ENCODE results near the gene RAMP2. TPM values are rescaled to one million over a fixed set of nuclear protein-coding genes. Genes with fewer than 3 reads are reported as not detected.

The RAMP2 gene
- total and polyA plus RNA-seq, 2 of the 13 experiments (the other 11 are each of a cell fraction or from before 2014, with no cell fraction given): 1.4 to 5.2 TPM

GRCh38 chr17:42803074-42803883 is 42.3 kb downstream of the RAMP2 start (continued):
- TF ChIP-seq MAZ (IDR thresholded peaks at IDR 0.05; ENCODE audit: borderline replicate concordance, low read depth, low read length) (0 out of 2 replicates have a peak, but pooled peaks have one; percentile 6), MAZ (CRISPR knock-in tag; IDR thresholded peaks at IDR 0.05; ENCODE audit: low read depth) (0 out of 2 replicates have a peak, but pooled peaks have one; percentile 40), PITX1 (CRISPR knock-in tag; IDR thresholded peaks at IDR 0.05) (peak; percentile 76), MIXL1 (CRISPR knock-in tag; IDR thresholded peaks at IDR 0.05) (peak; percentile 31; the same call in 1 of the 2 replicates), SOX13 (IDR thresholded peaks at IDR 0.05) (no peak), SOX13 (CRISPR knock-in tag; conservative IDR thresholded peaks at IDR 0.05 in 1 of 2, IDR thresholded peaks at IDR 0.05 in 1 of 2) (peak in 1 of 2 experiments; percentile 67; a peak in 1 of 4 replicates), ZNF709 (CRISPR knock-in tag; IDR thresholded peaks at IDR 0.05) (no peak), ZNF784 (CRISPR knock-in tag; IDR thresholded peaks at IDR 0.05; ENCODE audit: borderline replicate concordance) (0 out of 2 replicates have a peak, but pooled peaks have one; percentile 15), ZFP36L2 (CRISPR knock-in tag; IDR thresholded peaks at IDR 0.05) (no peak), SALL2 (CRISPR knock-in tag; IDR thresholded peaks at IDR 0.05) (no peak), ESRRA (CRISPR knock-in tag; IDR thresholded peaks at IDR 0.05; ENCODE audit: low read depth) (peak; percentile 51; the same call in 1 of the 2 replicates), ZNF281 (CRISPR knock-in tag; IDR thresholded peaks at IDR 0.05; ENCODE audit: borderline replicate concordance) (peak; percentile 62; the same call in 1 of the 2 replicates), POGZ (CRISPR knock-in tag; IDR thresholded peaks at IDR 0.05) (peak; percentile 37; the same call in 1 of the 2 replicates), KDM3A (CRISPR knock-in tag; IDR thresholded peaks at IDR 0.05; ENCODE audit: low read depth) (peak; percentile 8; the same call in 1 of the 2 replicates), EP300 (IDR thresholded peaks at IDR 0.05; ENCODE audit: low read depth in 2 of 2, low read length in 2 of 2) (peak in 1 of 2 experiments; percentile 57; a peak in 1 of 4 replicates), EP300 (CRISPR knock-in tag; IDR thresholded peaks at IDR 0.05; ENCODE audit: borderline replicate concordance) (no peak; the same call in 1 of the 2 replicates), ASH2L (IDR thresholded peaks at IDR 0.05; ENCODE audit: insufficient read length, low read depth, low read length) (peak; percentile 39), TCF7 (IDR thresholded peaks at IDR 0.05; ENCODE audit: low read depth) (0 out of 2 replicates have a peak, but pooled peaks have one; percentile 22), RXRB (CRISPR knock-in tag; IDR thresholded peaks at IDR 0.05; ENCODE audit: borderline replicate concordance) (peak; percentile 31; the same call in 1 of the 2 replicates), ZMYM4 (CRISPR knock-in tag; IDR thresholded peaks at IDR 0.05) (peak; percentile 37; the same call in 1 of the 2 replicates), HOXA5 (CRISPR knock-in tag; IDR thresholded peaks at IDR 0.05) (no peak)
- TF ChIP-seq, protein P1, sequence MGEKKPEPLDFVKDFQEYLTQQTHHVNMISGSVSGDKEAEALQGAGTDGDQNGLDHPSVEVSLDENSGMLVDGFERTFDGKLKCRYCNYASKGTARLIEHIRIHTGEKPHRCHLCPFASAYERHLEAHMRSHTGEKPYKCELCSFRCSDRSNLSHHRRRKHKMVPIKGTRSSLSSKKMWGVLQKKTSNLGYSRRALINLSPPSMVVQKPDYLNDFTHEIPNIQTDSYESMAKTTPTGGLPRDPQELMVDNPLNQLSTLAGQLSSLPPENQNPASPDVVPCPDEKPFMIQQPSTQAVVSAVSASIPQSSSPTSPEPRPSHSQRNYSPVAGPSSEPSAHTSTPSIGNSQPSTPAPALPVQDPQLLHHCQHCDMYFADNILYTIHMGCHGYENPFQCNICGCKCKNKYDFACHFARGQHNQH (CRISPR knock-in tag; IDR thresholded peaks at IDR 0.05): peak; percentile 75
- TF ChIP-seq, protein P2, sequence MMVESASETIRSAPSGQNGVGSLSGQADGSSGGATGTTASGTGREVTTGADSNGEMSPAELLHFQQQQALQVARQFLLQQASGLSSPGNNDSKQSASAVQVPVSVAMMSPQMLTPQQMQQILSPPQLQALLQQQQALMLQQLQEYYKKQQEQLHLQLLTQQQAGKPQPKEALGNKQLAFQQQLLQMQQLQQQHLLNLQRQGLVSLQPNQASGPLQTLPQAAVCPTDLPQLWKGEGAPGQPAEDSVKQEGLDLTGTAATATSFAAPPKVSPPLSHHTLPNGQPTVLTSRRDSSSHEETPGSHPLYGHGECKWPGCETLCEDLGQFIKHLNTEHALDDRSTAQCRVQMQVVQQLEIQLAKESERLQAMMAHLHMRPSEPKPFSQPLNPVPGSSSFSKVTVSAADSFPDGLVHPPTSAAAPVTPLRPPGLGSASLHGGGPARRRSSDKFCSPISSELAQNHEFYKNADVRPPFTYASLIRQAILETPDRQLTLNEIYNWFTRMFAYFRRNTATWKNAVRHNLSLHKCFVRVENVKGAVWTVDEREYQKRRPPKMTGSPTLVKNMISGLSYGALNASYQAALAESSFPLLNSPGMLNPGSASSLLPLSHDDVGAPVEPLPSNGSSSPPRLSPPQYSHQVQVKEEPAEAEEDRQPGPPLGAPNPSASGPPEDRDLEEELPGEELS (CRISPR knock-in tag; IDR thresholded peaks at IDR 0.05): peak; percentile 52
